HUES6 (cell line): ENCODE data around the gene CADM4.
"Not testable (repeated sequence)": the region's sequence is repeated elsewhere in the genome, so short reads cannot be mapped to it uniquely, and the experiment has no call there.

Experiments used
- H3K27ac ChIP-seq: 2 replicates; pipeline ENCODE4 v1.7.0; 2013; ENCODE audit warnings: low read depth, mild to moderate bottlenecking, low read length, inconsistent platforms
- H3K27me3 ChIP-seq: 2 replicates; pipeline ENCODE4 v1.6.1; 2013; ENCODE audit warnings: low read length; ENCODE audit not compliant: control insufficient read depth, insufficient read depth
- H3K36me3 ChIP-seq: 2 replicates; pipeline ENCODE4 v1.6.1; 2013; ENCODE audit warnings: low read length; ENCODE audit not compliant: control insufficient read depth, insufficient read depth
- H3K4me1 ChIP-seq: 2 replicates; pipeline ENCODE4 v1.6.1; 2013; ENCODE audit warnings: low read length; ENCODE audit not compliant: control insufficient read depth, insufficient read depth
- H3K4me3 ChIP-seq: 2 replicates; pipeline ENCODE4 v1.5.1; 2013; ENCODE audit warnings: low read depth, low read length
- H3K9ac ChIP-seq: one replicate; pipeline ENCODE4 v1.6.1; 2013; ENCODE audit warnings: mild to moderate bottlenecking, low read length
- H3K9me3 ChIP-seq: 2 replicates; pipeline ENCODE4 v1.6.1; 2013; ENCODE audit warnings: low read depth, low read length; ENCODE audit not compliant: control insufficient read depth, insufficient read depth

Gene CADM4

GRCh38 chr19:43594081-43594697, 45.5 kb downstream of the CADM4 start:
- H3K36me3 ChIP-seq: peaks cover 41% of the 10 kb centered on the region
- H3K9ac ChIP-seq: no peak overlapping the region
- no peaks in the 10 kb centered on the region for H3K27me3 ChIP-seq
- no peaks in the 10 kb centered on the region for H3K9me3 ChIP-seq
- no peak overlapping the region for H3K4me3 ChIP-seq
- H3K27ac ChIP-seq: no peak overlapping the region
- H3K4me1 ChIP-seq: peaks cover 5% of the 10 kb centered on the region; the same call in 1 of the 2 replicates

- peaks cover 5% of the 10 kb centered on the region; the same call in 1 of the 2 replicates for H3K4me1 ChIP-seq
- H3K4me3 ChIP-seq: no peak overlapping the region
- H3K9me3 ChIP-seq: no peaks in the 10 kb centered on the region
- no peak overlapping the region for H3K9ac ChIP-seq
- peaks cover 43% of the 10 kb centered on the region for H3K36me3 ChIP-seq
- H3K27me3 ChIP-seq: no peaks in the 10 kb centered on the region
- no peak overlapping the region for H3K27ac ChIP-seq
These were observed 46.8 kb downstream of the CADM4 start for GRCh38 chr19:43592800-43593350.

- Histone ChIP-seq H3K9ac (no peak overlapping the region), H3K36me3 (peaks cover 43% of the 10 kb centered on the region)
These were observed 47.5 kb downstream of the CADM4 start for GRCh38 chr19:43591904-43592772.

GRCh38 chr19:43589678-43590077, 50.0 kb downstream of the CADM4 start:
- no peak overlapping the region for H3K9ac ChIP-seq

More at GRCh38 chr19:43591904-43592772, 47.5 kb downstream of the CADM4 start:
- Histone ChIP-seq H3K9me3 (no peaks in the 10 kb centered on the region), H3K27me3 (no peaks in the 10 kb centered on the region), H3K27ac (no peak overlapping the region), H3K4me1 (peaks cover under 1% of the 10 kb centered on the region; the same call in 1 of the 2 replicates), H3K4me3 (no peak overlapping the region)

GRCh38 chr19:43589277-43589676, 50.4 kb downstream of the CADM4 start:
- Histone ChIP-seq H3K27me3 (no peaks in the 10 kb centered on the region), H3K9ac (no peak overlapping the region), H3K9me3 (no peaks in the 10 kb centered on the region), H3K36me3 (peaks cover 49% of the 10 kb centered on the region), H3K27ac (no peak overlapping the region), H3K4me3 (no peak overlapping the region), H3K4me1 (no peaks in the 10 kb centered on the region)

More at GRCh38 chr19:43589678-43590077, 50.0 kb downstream of the CADM4 start:
- Histone ChIP-seq H3K9me3 (no peaks in the 10 kb centered on the region), H3K4me3 (no peak overlapping the region), H3K27me3 (no peaks in the 10 kb centered on the region), H3K4me1 (no peaks in the 10 kb centered on the region), H3K36me3 (peaks cover 49% of the 10 kb centered on the region), H3K27ac (no peak overlapping the region)

GRCh38 chr19:43587029-43587428, 52.6 kb downstream of the CADM4 start:
- H3K4me1 ChIP-seq, H3K9me3 ChIP-seq, H3K27me3 ChIP-seq, H3K9ac ChIP-seq, H3K4me3 ChIP-seq, H3K27ac ChIP-seq: not testable (repeated sequence)
- peaks cover 30% of the 10 kb centered on the region for H3K36me3 ChIP-seq

GRCh38 chr19:43586346-43586745, 53.3 kb downstream of the CADM4 start:
- Histone ChIP-seq H3K27ac (no peak overlapping the region), H3K4me1 (peaks cover under 1% of the 10 kb centered on the region; the same call in 1 of the 2 replicates), H3K9ac (no peak overlapping the region), H3K36me3 (peaks cover 26% of the 10 kb centered on the region), H3K9me3 (no peaks in the 10 kb centered on the region), H3K27me3 (no peaks in the 10 kb centered on the region), H3K4me3 (no peak overlapping the region)

- H3K36me3 ChIP-seq: peaks cover 14% of the 10 kb centered on the region
- no peak overlapping the region for H3K9ac ChIP-seq
- no peak overlapping the region for H3K4me3 ChIP-seq
- no peaks in the 10 kb centered on the region for H3K9me3 ChIP-seq
- H3K4me1 ChIP-seq: peaks cover 6% of the 10 kb centered on the region
- no peak overlapping the region for H3K27ac ChIP-seq
- no peaks in the 10 kb centered on the region for H3K27me3 ChIP-seq
These were observed 55.2 kb downstream of the CADM4 start for GRCh38 chr19:43584484-43584883.

- Histone ChIP-seq H3K9ac (no peak overlapping the region), H3K4me3 (no peak overlapping the region), H3K4me1 (peaks cover 6% of the 10 kb centered on the region), H3K9me3 (no peaks in the 10 kb centered on the region), H3K27me3 (no peaks in the 10 kb centered on the region), H3K27ac (no peak overlapping the region), H3K36me3 (peaks cover 5% of the 10 kb centered on the region)
These were observed 57.2 kb downstream of the CADM4 start for GRCh38 chr19:43582495-43582894.

- Histone ChIP-seq H3K27ac (no peak overlapping the region), H3K36me3 (peaks cover 1% of the 10 kb centered on the region), H3K27me3 (no peaks in the 10 kb centered on the region), H3K9me3 (no peaks in the 10 kb centered on the region), H3K9ac (no peak overlapping the region), H3K4me1 (peaks cover 9% of the 10 kb centered on the region), H3K4me3 (peak overlapping the region; percentile 42)
These were observed 58.2 kb downstream of the CADM4 start for GRCh38 chr19:43581467-43581866.

- peaks cover 17% of the 10 kb centered on the region for H3K4me1 ChIP-seq
- H3K9ac ChIP-seq: no peak overlapping the region
- no peak overlapping the region for H3K4me3 ChIP-seq
- no peaks in the 10 kb centered on the region for H3K27me3 ChIP-seq
- H3K36me3 ChIP-seq: no peaks in the 10 kb centered on the region
- no peaks in the 10 kb centered on the region for H3K9me3 ChIP-seq
- no peak overlapping the region for H3K27ac ChIP-seq
These were observed 60.9 kb downstream of the CADM4 start for GRCh38 chr19:43578787-43579186.
